HL-60 (cell line): ENCODE results near the gene ARL6IP1.

Source experiments
- DNase-seq, 2 experiments: peaks; one replicate each; pipeline ENCODE4 v3.0.0-alpha.2; 2010 to 2020; ENCODE audit warnings: low read depth in 1 of 2, low spot score in 1 of 2
- H3K27ac ChIP-seq: fragments of 250-450 bp; sonication (Bioruptor Pico); replicated peaks from 2 replicates; pipeline ENCODE4 v1.5.1; 2020; ENCODE audit warnings: mild to moderate bottlenecking, moderate library complexity
- H3K27me3 ChIP-seq: fragments of 250-450 bp; sonication (Bioruptor Pico); 2 replicates; pipeline ENCODE4 v1.5.1; 2021; ENCODE audit warnings: mild to moderate bottlenecking, moderate library complexity; ENCODE audit not compliant: insufficient read depth, poor library complexity, severe bottlenecking
- H3K4me3 ChIP-seq: replicated peaks from 2 replicates; pipeline ENCODE4 v1.5.1; 2011; ENCODE audit warnings: mild to moderate bottlenecking, control low read depth, low read length; ENCODE audit not compliant: insufficient read depth
- CTCF ChIP-seq: IDR thresholded peaks from one replicate; pipeline ENCODE4 v1.5.1; 2011; ENCODE audit warnings: low read length, control low read depth, inconsistent platforms; ENCODE audit not compliant: insufficient read depth
- GABPA ChIP-seq: IDR thresholded peaks from 2 replicates; pipeline ENCODE4 v1.6.1; 2012; ENCODE audit warnings: low read depth
- POLR2AphosphoS5 ChIP-seq: IDR thresholded peaks from 2 replicates; pipeline ENCODE4 v1.6.1; 2012; ENCODE audit warnings: low read depth
- REST ChIP-seq: IDR thresholded peaks from 2 replicates; pipeline ENCODE4 v1.6.1; 2012; ENCODE audit warnings: low read depth; ENCODE audit not compliant: insufficient replicate concordance
- SPI1 ChIP-seq: IDR thresholded peaks from 2 replicates; pipeline ENCODE4 v1.6.1; 2012; ENCODE audit warnings: low read depth, mild to moderate bottlenecking, borderline replicate concordance

ARL6IP1 gene

GRCh38 chr16:18809165-18809564 lies 7.8 kb upstream of the ARL6IP1 start:
- no peak for DNase-seq
- no peak overlapping the region for H3K27ac ChIP-seq
- no peaks in the 10 kb centered on the region for H3K27me3 ChIP-seq
- H3K4me3 ChIP-seq: no peak overlapping the region
- TF ChIP-seq SPI1 (no peak), POLR2AphosphoS5 (no peak), CTCF (no peak), GABPA (no peak), REST (no peak)

DNA sequence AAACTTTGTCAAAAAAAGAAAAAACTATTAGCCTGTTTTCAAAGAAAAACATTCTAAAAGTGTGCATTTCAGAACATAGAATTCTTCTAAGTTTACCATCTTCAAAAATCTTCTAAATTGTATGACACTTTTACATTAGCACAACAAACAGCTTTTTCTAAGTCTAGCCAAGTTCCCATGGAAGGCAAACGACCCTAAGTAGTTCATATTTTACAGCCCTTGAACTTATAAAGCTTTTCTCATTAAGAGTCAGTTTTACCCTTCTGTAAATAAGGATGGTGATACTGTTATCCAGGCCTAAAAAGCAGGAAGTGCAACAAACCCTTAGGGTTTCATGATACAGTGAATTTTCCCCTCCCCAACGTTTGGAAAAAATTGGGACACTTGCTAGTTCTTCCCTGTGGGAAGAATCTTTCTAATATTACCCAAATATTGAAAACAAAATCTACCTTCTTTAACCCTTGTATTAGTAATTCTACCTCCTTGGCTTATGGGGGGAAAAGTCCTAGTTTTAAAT lies 4.0 kb upstream of the ARL6IP1 start:
- Histone ChIP-seq H3K27ac (peak overlapping the region; percentile 81), H3K4me3 (no peak overlapping the region), H3K27me3 (no peaks in the 10 kb centered on the region)
- TF ChIP-seq REST (no peak), SPI1 (peak; percentile 42; the same call in 1 of the 2 replicates), GABPA (no peak), POLR2AphosphoS5 (no peak)
- DNase-seq: no peak

- no peak for DNase-seq
- H3K4me3 ChIP-seq: no peak overlapping the region
- H3K27ac ChIP-seq: peak overlapping the region; percentile 81
- H3K27me3 ChIP-seq: no peaks in the 10 kb centered on the region
- TF ChIP-seq SPI1 (no peak), REST (no peak), GABPA (no peak), CTCF (no peak), POLR2AphosphoS5 (no peak)
Measured at GRCh38 chr16:18804540-18804939, 3.2 kb upstream of the ARL6IP1 start.
